HepG2 (cell line): ENCODE measurements around the gene NPHS1. TPM values are rescaled to one million over a fixed set of nuclear protein-coding genes. Genes with fewer than 3 reads are reported as not detected.

ENCODE experiments used
- ATAC-seq: fragments of 200-7000 bp; cut with Tn5 transposase; 3 replicates; pipeline ENCODE4 v1.9.1; 2020; ENCODE audit warnings: mild to moderate bottlenecking, moderate library complexity
- BruUV-seq: library from RNA; stranded (reverse); fragments of 400-500 nt; replicated peaks from 2 replicates; lab custom pipeline; 2021; lab: Mats Ljungman, UMichigan
- CTCF ChIA-PET: fragments of 300-600 bp; formaldehyde crosslinking; extraction: SDS; loops from one replicate; lab custom pipeline; 2021; ENCODE audit warnings: low total read pairs, inconsistent platforms, low intra/inter-chr PET ratio; lab: Yijun Ruan, JAX
- POLR2A ChIA-PET: fragments of 350-600 bp; sonication (Branson Sonifier 250); formaldehyde crosslinking; loops from one replicate; lab custom pipeline; 2020; ENCODE audit warnings: antibody characterized with exemption, inconsistent platforms; lab: Yijun Ruan, JAX
- DNase-seq: peaks from one replicate; pipeline ENCODE4 v3.0.0-alpha.2; 2015; ENCODE audit warnings: low spot score
- FAIRE-seq: peaks from 3 replicates; lab custom pipeline; 2011; peaks lifted over from hg19 to GRCh38; lab: Jason Lieb, UNC
- H2AFZ ChIP-seq: one replicate; pipeline ENCODE4 v1.6.1; 2011; ENCODE audit warnings: low read length, inconsistent platforms
- H3K27ac ChIP-seq: fragments of 300-600 bp; 3 replicates; pipeline ENCODE4 v1.8.0; 2011; ENCODE audit warnings: mixed run types, mild to moderate bottlenecking, mixed read lengths, low read length, inconsistent platforms; ENCODE audit not compliant: insufficient read depth; ENCODE audit errors: extremely low read length
- H3K27me3 ChIP-seq, 2 experiments: fragments of 200-600 bp in 1 of 2; 2 replicates in 1 of 2; 3 replicates in 1 of 2; pipeline versions ENCODE4 v1.6.0 to v1.8.0; 2011; ENCODE audit warnings: low read length in 2 of 2, mild to moderate bottlenecking in 2 of 2, moderate library complexity in 2 of 2, inconsistent platforms in 1 of 2; ENCODE audit not compliant: insufficient read depth in 2 of 2, control insufficient read depth in 1 of 2
- H3K36me3 ChIP-seq, 2 experiments: fragments of 200-600 bp in 1 of 2; replicated peaks in 1 of 2; 2 replicates in 1 of 2; 3 replicates in 1 of 2; pipeline versions ENCODE4 v1.5.1 to v1.8.0; 2011; ENCODE audit warnings: low read length in 2 of 2, inconsistent platforms in 1 of 2; ENCODE audit not compliant: insufficient read depth in 2 of 2, control insufficient read depth in 1 of 2
- H3K4me1 ChIP-seq: 2 replicates; pipeline ENCODE4 v1.5.1; 2012; ENCODE audit warnings: low read length, inconsistent platforms; ENCODE audit not compliant: insufficient read depth
- H3K4me2 ChIP-seq: 2 replicates; pipeline ENCODE4 v1.6.0; 2011; ENCODE audit warnings: low read depth, low read length, inconsistent platforms
- H3K4me3 ChIP-seq, 3 experiments: fragments of 200-600 bp in 1 of 3; sonication (generic), shearing (Covaris generic) in 1 of 3; replicated peaks in 1 of 3; 2 replicates each; pipeline ENCODE4 v1.5.1; 2011 to 2016; ENCODE audit warnings: low read length in 3 of 3, inconsistent platforms in 2 of 3, low read depth in 2 of 3, mild to moderate bottlenecking in 2 of 3, control low read depth in 1 of 3, mixed read lengths in 1 of 3; ENCODE audit not compliant: insufficient read depth in 1 of 3
- H3K79me2 ChIP-seq: one replicate; pipeline ENCODE4 v1.6.1; 2011; ENCODE audit warnings: low read length, inconsistent platforms; ENCODE audit not compliant: insufficient read depth
- H3K9ac ChIP-seq: 2 replicates; pipeline ENCODE4 v1.6.0; 2011; ENCODE audit warnings: mild to moderate bottlenecking, low read depth, low read length, inconsistent platforms; ENCODE audit not compliant: insufficient read depth
- H3K9me3 ChIP-seq: 2 replicates; pipeline ENCODE4 v1.5.1; 2012; ENCODE audit warnings: mild to moderate bottlenecking, low read length
- H4K20me1 ChIP-seq: 2 replicates; pipeline ENCODE4 v1.6.0; 2011; ENCODE audit warnings: inconsistent platforms, mild to moderate bottlenecking, low read length, moderate library complexity; ENCODE audit not compliant: insufficient read depth
- ATF1 ChIP-seq: IDR thresholded peaks from 2 replicates; pipeline ENCODE4 v1.6.1; 2016; ENCODE audit warnings: mild to moderate bottlenecking, control low read depth
- GABPA ChIP-seq, 2 experiments: IDR thresholded peaks; 2 replicates each; pipeline ENCODE4 v1.6.1; 2011 to 2016; ENCODE audit warnings: low read depth in 2 of 2, low read length in 1 of 2, missing biosample characterization in 1 of 2, missing genetic modification characterization in 1 of 2
- GMEB1 ChIP-seq: sonication (generic); formaldehyde crosslinking; IDR thresholded peaks from 2 replicates; pipeline ENCODE4 v1.5.1; 2020; ENCODE audit warnings: missing genetic modification reagents, mild to moderate bottlenecking, borderline replicate concordance
- HMGXB4 ChIP-seq, 2 experiments: sonication (generic) in 1 of 2; formaldehyde crosslinking in 1 of 2; IDR thresholded peaks; 2 replicates each; pipeline versions ENCODE4 v1.4.0 to v1.6.1; 2018 to 2020; ENCODE audit warnings: missing genetic modification reagents in 2 of 2, borderline replicate concordance in 1 of 2, low read depth in 1 of 2, mild to moderate bottlenecking in 1 of 2, missing biosample characterization in 1 of 2
- PAF1 ChIP-seq: IDR thresholded peaks from 2 replicates; pipeline ENCODE4 v1.6.1; 2016; ENCODE audit warnings: missing genetic modification reagents, missing compliant biosample characterization
- ZNF605 ChIP-seq: sonication (generic); formaldehyde crosslinking; IDR thresholded peaks from 2 replicates; pipeline ENCODE4 v1.8.0; 2022; ENCODE audit warnings: mild to moderate bottlenecking, missing genetic modification reagents
- WGBS: methylation state at CpG from one replicate; pipeline ENCODE4 v1.1.6; 2017; ENCODE audit warnings: low lambda C conversion rate; 5-methylcytosine and 5-hydroxymethylcytosine counted together
- in situ Hi-C: cut with HindIII; loops from 2 replicates; pipeline ENCODE4 v1.10.0; 2017; ENCODE audit warnings: low pct_unique_long_range_greater_than_20kb; ENCODE audit not compliant: extremely low pct_ligation_motif_present
- intact Hi-C: fragments of 100-400 bp; cut with micrococcal nuclease; formaldehyde crosslinking; loops from one replicate; pipeline ENCODE4 v1.10.0; 2022; ENCODE audit not compliant: unreplicated experiment
- polyA plus RNA-seq, 8 experiments: library from polyadenylated mRNA; depleted of rRNA in 3 of 8; stranded (reverse) in 7 of 8; unstranded in 1 of 8; fragments of >200 nt; fragmentation: Illumina TruSeq in 4 of 8; extraction: Trizol in 4 of 8; gene quantifications; 2 replicates each; pipeline versions ENCODE4 v1.2.1 to v1.2.3, GENCODE V29; 2011 to 2016; ENCODE audit warnings: low read depth in 4 of 8, missing spikeins in 1 of 8, mixed read lengths in 1 of 8; ENCODE audit not compliant: insufficient read depth in 1 of 8
- total RNA-seq, 5 experiments: library from RNA; depleted of rRNA; stranded (reverse); fragments of >200 nt; fragmentation: Illumina TruSeq; extraction: Trizol; gene quantifications; 2 replicates each; pipeline ENCODE4 v1.2.3, GENCODE V29; 2016; ENCODE audit warnings: low read depth in 1 of 5
- TF ChIP-seq, protein P1 (sequence below): sonication (generic); formaldehyde crosslinking; IDR thresholded peaks from 2 replicates; pipeline ENCODE4 v1.8.1; 2023; ENCODE audit warnings: missing genetic modification reagents, inconsistent platforms, borderline replicate concordance

NPHS1 gene
- total and polyA plus RNA-seq, 2 of the 13 experiments (the other 11 are each of a cell fraction or from before 2014, with no cell fraction given) = not detected

- TF ChIP-seq ATF1 (CRISPR knock-in tag) (no peak), GMEB1 (no peak)
- TF ChIP-seq, all 625 proteins: peak for 0
Observed at GRCh38 chr19:35816846-35817245, 35.5 kb downstream of the NPHS1 start (continued).

DNA sequence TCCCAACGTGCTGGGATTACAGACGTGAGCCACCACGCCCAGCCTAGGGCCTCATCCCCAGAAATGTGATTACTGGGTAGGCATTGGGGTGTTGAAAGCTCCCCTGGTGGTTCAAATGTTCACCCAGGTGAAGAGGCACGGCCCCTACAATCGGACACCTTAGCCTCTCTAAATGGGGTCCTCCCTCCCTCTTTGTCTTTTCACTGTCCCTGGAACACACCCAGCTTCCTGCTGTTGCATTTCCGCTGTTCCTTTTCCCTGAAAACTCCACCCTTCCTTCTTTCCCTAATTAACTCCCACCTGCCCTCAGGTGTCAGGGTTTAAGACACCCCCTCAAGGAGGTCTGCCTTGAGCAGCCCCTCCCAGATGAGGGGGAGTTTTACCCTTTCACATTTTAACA is 36.0 kb downstream of the NPHS1 start:
- CTCF ChIA-PET = no interaction called here
- no peaks in the 10 kb centered on the region for H4K20me1 ChIP-seq
- in situ Hi-C loops (loop anchor here (10.0 kb wide), 1 partner anchor 121 kb away; no protein-coding TSS in a partner anchor), intact Hi-C loops (loop anchor here (10.0 kb wide), 1 partner anchor 121 kb away; no protein-coding TSS in a partner anchor)
- POLR2A ChIA-PET = interaction anchor here (1.2 kb wide), 1 partner anchor 20 kb away, joined by 3 read pairs; no protein-coding TSS in a partner anchor
- peaks cover 12% of the 10 kb centered on the region for H3K79me2 ChIP-seq
- ATAC-seq (no peak), DNase-seq (no peak), FAIRE-seq (no peak)
- H3K4me2 ChIP-seq = 0 out of 2 replicates have a peak overlapping the region, but pooled peaks have one; percentile 36
- H3K4me3 ChIP-seq = no peak overlapping the region
- no peak overlapping the region for H3K9ac ChIP-seq
- TF ChIP-seq PAF1 (CRISPR knock-in tag) (no peak), HMGXB4 (CRISPR knock-in tag; IDR thresholded peaks at IDR 0.05; ENCODE audit: borderline replicate concordance in 1 of 2, low read depth in 1 of 2) (no peak), ZNF605 (no peak), GABPA (IDR thresholded peaks at IDR 0.05; ENCODE audit: low read depth, low read length) (no peak), GABPA (CRISPR knock-in tag; IDR thresholded peaks at IDR 0.05; ENCODE audit: low read depth) (no peak)
- TF ChIP-seq, protein P1, sequence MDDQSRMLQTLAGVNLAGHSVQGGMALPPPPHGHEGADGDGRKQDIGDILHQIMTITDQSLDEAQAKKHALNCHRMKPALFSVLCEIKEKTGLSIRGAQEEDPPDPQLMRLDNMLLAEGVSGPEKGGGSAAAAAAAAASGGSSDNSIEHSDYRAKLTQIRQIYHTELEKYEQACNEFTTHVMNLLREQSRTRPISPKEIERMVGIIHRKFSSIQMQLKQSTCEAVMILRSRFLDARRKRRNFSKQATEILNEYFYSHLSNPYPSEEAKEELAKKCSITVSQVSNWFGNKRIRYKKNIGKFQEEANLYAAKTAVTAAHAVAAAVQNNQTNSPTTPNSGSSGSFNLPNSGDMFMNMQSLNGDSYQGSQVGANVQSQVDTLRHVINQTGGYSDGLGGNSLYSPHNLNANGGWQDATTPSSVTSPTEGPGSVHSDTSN (CRISPR knock-in tag) = no peak
- no peaks in the 10 kb centered on the region for H3K9me3 ChIP-seq
- no TSS peak for BruUV-seq
- H2AFZ ChIP-seq = no peak overlapping the region
- H3K4me1 ChIP-seq = peaks cover 55% of the 10 kb centered on the region
- H3K27me3 ChIP-seq = no peaks in the 10 kb centered on the region; a peak in 1 of 5 replicates
- H3K36me3 ChIP-seq = no peaks in the 10 kb centered on the region
- 15% methylated on average over 6 of the region's 6 CpGs for WGBS
- H3K27ac ChIP-seq = no peak overlapping the region
